Breast epithelium (tissue), 4 donors: ENCODE data around the gene SMO. TPM values are rescaled to one million over a fixed set of nuclear protein-coding genes. Genes with fewer than 3 reads are reported as not detected.
A peak's percentile ranks its signal among the peaks of the same experiment; 100 is the strongest.
"Not testable (repeated sequence)": the region's sequence is repeated elsewhere in the genome, so short reads cannot be mapped to it uniquely, and the experiment has no call there.

ENCODE experiments used
- DNase-seq, 2 donors: peaks; one replicate each; pipeline ENCODE4 v3.0.0-alpha.2; 2019; ENCODE audit warnings: low spot score in 2 of 2
- H3K27ac ChIP-seq, 2 donors: fragments of 200-600 bp; sonication (generic) in 1 of 2; one replicate each; pipeline ENCODE4 v1.5.1; 2016 to 2019; ENCODE audit warnings: mild to moderate bottlenecking in 1 of 2
- H3K27me3 ChIP-seq, 2 donors: fragments of 200-600 bp; sonication (generic) in 1 of 2; one replicate each; pipeline versions ENCODE4 v1.5.1 to v1.6.0; 2017 to 2019; ENCODE audit warnings: control low read depth in 1 of 2, mild to moderate bottlenecking in 1 of 2
- H3K36me3 ChIP-seq: fragments of 200-600 bp; one replicate; pipeline ENCODE4 v1.5.1; 2019
- H3K4me1 ChIP-seq, 2 donors: fragments of 200-600 bp; sonication (generic); one replicate each; pipeline ENCODE4 v1.5.1; 2016 to 2019; ENCODE audit warnings: control low read depth in 1 of 2
- H3K4me3 ChIP-seq, 3 donors: fragments of 200-600 bp; sonication (generic); 1 replicate in 2 of 3; 2 replicates in 1 of 3; pipeline ENCODE4 v1.5.1; 2016 to 2019; ENCODE audit warnings: mild to moderate bottlenecking in 3 of 3, moderate library complexity in 2 of 3
- H3K9me3 ChIP-seq, 2 donors: fragments of 200-600 bp; sonication (generic) in 1 of 2; one replicate each; pipeline ENCODE4 v1.5.1; 2016 to 2019; ENCODE audit warnings: control low read depth in 1 of 2
- POLR2A ChIP-seq: fragments of 450-650 bp; IDR thresholded peaks from one replicate; pipeline ENCODE4 v1.6.1; 2016; ENCODE audit warnings: antibody characterized with exemption, mild to moderate bottlenecking, moderate library complexity
- POLR2AphosphoS5 ChIP-seq, 3 donors: sonication (generic); formaldehyde crosslinking; IDR thresholded peaks; one replicate each; pipeline ENCODE4 v1.6.1; 2017; ENCODE audit warnings: antibody characterized with exemption in 3 of 3
- intact Hi-C: fragments of 100-400 bp; cut with DNase I; formaldehyde crosslinking; loops from one replicate; pipeline ENCODE4 v1.15.1; 2023; ENCODE audit warnings: low total_unique reads
- total RNA-seq, 3 donors: library from RNA; depleted of rRNA; stranded (reverse); fragments of >200 nt; gene quantifications; one replicate each; pipeline ENCODE4 v1.1.0, GENCODE V29; 2016
- TF ChIP-seq, protein P1 (sequence below), 3 donors: fragments of 450-650 bp; IDR thresholded peaks; one replicate each; pipeline ENCODE4 v1.5.1; 2016 to 2017; ENCODE audit warnings: antibody characterized with exemption in 3 of 3, mild to moderate bottlenecking in 3 of 3, moderate library complexity in 3 of 3

Gene SMO
- total RNA-seq, 3 donors from 2014 or later: 6.2 to 11.8 (median 10.2) TPM

GRCh38 chr7:129218514-129219062, 30.2 kb downstream of the SMO start:
- no peaks in the 10 kb centered on the region for H3K4me1 ChIP-seq
- H3K4me3 ChIP-seq: no peak overlapping the region
- no peaks in the 10 kb centered on the region for H3K36me3 ChIP-seq
- no peak overlapping the region for H3K27ac ChIP-seq
- TF ChIP-seq POLR2AphosphoS5 (IDR thresholded peaks at IDR 0.05): no peak
- TF ChIP-seq, protein P1, sequence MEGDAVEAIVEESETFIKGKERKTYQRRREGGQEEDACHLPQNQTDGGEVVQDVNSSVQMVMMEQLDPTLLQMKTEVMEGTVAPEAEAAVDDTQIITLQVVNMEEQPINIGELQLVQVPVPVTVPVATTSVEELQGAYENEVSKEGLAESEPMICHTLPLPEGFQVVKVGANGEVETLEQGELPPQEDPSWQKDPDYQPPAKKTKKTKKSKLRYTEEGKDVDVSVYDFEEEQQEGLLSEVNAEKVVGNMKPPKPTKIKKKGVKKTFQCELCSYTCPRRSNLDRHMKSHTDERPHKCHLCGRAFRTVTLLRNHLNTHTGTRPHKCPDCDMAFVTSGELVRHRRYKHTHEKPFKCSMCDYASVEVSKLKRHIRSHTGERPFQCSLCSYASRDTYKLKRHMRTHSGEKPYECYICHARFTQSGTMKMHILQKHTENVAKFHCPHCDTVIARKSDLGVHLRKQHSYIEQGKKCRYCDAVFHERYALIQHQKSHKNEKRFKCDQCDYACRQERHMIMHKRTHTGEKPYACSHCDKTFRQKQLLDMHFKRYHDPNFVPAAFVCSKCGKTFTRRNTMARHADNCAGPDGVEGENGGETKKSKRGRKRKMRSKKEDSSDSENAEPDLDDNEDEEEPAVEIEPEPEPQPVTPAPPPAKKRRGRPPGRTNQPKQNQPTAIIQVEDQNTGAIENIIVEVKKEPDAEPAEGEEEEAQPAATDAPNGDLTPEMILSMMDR (IDR thresholded peaks at IDR 0.05): peak; percentile 72 to 89 (median 88)
- peak; percentile 63 to 81 for DNase-seq
- H3K9me3 ChIP-seq: no peaks in the 10 kb centered on the region
- intact Hi-C loops: no loop called here
- no peaks in the 10 kb centered on the region for H3K27me3 ChIP-seq

- DNase-seq, H3K4me3 ChIP-seq, H3K9me3 ChIP-seq, H3K36me3 ChIP-seq, H3K27ac ChIP-seq, intact Hi-C loops, H3K27me3 ChIP-seq, H3K4me1 ChIP-seq: not testable (repeated sequence)
Observed at GRCh38 chr7:129219166-129219565, 30.7 kb downstream of the SMO start.

DNA sequence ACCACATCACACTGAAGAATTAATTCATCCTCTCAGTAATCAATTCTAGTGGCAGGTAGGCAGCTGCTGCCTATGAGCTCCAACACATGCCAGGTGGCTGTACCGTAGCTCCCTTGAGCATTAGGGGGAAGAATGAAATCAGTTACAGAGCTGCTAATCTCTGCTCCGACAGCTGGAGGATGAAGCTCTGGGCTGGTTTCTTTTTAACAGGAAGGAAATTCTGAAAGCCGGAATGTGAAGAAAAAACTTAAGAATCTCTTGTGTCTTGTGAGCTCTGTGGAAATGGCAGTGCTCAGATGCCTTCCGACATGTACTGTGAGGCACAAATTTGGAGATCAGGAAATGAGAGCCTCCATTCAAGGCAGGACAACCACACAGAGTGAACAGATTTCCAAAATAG, 33.6 kb downstream of the SMO start:
- DNase-seq: no peak
- H3K4me3 ChIP-seq: no peak overlapping the region
- H3K27me3 ChIP-seq: no peaks in the 10 kb centered on the region
- H3K4me1 ChIP-seq: no peaks in the 10 kb centered on the region
- intact Hi-C loops: no loop called here
- H3K36me3 ChIP-seq: no peaks in the 10 kb centered on the region
- no peaks in the 10 kb centered on the region for H3K9me3 ChIP-seq
- no peak overlapping the region for H3K27ac ChIP-seq
- TF ChIP-seq POLR2A (no peak), POLR2AphosphoS5 (IDR thresholded peaks at IDR 0.05) (no peak)
- TF ChIP-seq, protein P1 (IDR thresholded peaks at IDR 0.05): no peak

GRCh38 chr7:129224251-129225205, 36.1 kb downstream of the SMO start, which contains the start of gene AHCYL2:
TSS of gene AHCYL2 (plus strand) at chr7:129225030.
- Histone ChIP-seq H3K4me1 (no peaks in the 10 kb centered on the region), H3K4me3 (peak within 1 kb of the TSS; percentile 72 to 96 (median 89)), H3K36me3 (no peaks in the 10 kb centered on the region), H3K27ac (peak within 1 kb of the TSS; percentile 91 to 96), H3K27me3 (no peaks in the 10 kb centered on the region), H3K9me3 (no peaks in the 10 kb centered on the region)
- DNase-seq: peak; percentile 96 to 97
- peak; percentile 85 to 97 (median 90) for TF ChIP-seq POLR2AphosphoS5 (IDR thresholded peaks at IDR 0.05)
- no peak for TF ChIP-seq POLR2A
- intact Hi-C loops: no loop called here

- peak; percentile 35 to 60 for DNase-seq
- no peaks in the 10 kb centered on the region for H3K36me3 ChIP-seq
- peak overlapping the region; percentile 72 to 96 (median 89) for H3K4me3 ChIP-seq
- no peak for TF ChIP-seq POLR2AphosphoS5 (IDR thresholded peaks at IDR 0.05)
- no peak for TF ChIP-seq POLR2A
- TF ChIP-seq, protein P1 (IDR thresholded peaks at IDR 0.05): no peak
- peak overlapping the region; percentile 91 to 96 for H3K27ac ChIP-seq
- H3K9me3 ChIP-seq: no peaks in the 10 kb centered on the region
- H3K27me3 ChIP-seq: no peaks in the 10 kb centered on the region
- H3K4me1 ChIP-seq: no peaks in the 10 kb centered on the region
- intact Hi-C loops: no loop called here
Observed at GRCh38 chr7:129225206-129225930, 36.9 kb downstream of the SMO start.
